ENCODE data around the gene LGR4.

DNA sequence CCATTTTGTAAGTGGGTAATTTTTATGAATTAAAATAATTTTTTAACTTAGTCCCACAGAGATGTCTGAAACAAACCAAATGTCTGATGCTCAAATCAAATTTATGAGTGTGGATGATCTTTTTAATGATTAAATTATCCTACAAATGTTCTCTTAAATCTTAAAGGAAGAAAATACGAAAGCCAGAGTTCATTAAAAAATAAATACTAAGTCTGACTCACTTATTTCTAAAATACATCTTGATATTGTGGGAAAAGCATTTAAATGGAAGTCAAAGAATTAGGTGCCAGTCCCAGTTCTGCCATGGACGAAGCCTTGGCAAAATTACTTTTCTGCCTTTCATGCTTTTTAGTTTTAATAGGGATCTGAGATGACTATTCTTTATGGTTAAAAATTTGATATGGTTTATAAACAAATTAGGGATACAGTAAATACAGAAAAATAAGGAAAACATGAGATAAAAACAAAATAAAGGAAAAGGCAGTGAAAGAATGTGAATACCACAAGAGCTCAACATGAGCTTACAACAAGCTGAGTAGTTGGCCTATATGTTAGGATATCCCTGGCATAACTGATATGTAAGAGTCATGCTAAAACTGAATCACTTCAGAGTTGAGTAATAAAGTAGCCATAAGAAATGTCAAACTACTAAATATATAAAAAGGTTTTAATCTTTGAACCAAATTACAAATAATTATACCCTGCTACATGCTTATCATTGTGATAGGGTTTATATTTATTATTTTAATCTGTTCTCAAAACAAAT lies 118.8 kb downstream of the LGR4 start:
- TF ChIP-seq GATA2 (IDR thresholded peaks at IDR 0.05; ENCODE audit: low read depth, low read length) (no peak), GATA3 (IDR thresholded peaks at IDR 0.05; ENCODE audit: low read depth, low read length) (no peak)
